GM19452 (cell line): ENCODE data around the gene DDIT4.
"Not testable (repeated sequence)": the region's sequence is repeated elsewhere in the genome, so short reads cannot be mapped to it uniquely, and the experiment has no call there.

Experiments
- ATAC-seq: cut with Tn5 transposase; IDR thresholded peaks from one replicate; pipeline ENCODE4 v1.9.1; 2021; ENCODE audit not compliant: unreplicated experiment

The DDIT4 gene

GRCh38 chr10:72265990-72266865 is 7.5 kb upstream of the DDIT4 start:
- no peak for ATAC-seq

- ATAC-seq = no peak
Measured at GRCh38 chr10:72267381-72267780, 6.3 kb upstream of the DDIT4 start.

- ATAC-seq = no peak
Measured at GRCh38 chr10:72267819-72268399, 5.8 kb upstream of the DDIT4 start.

- ATAC-seq = not testable (repeated sequence)
Measured at GRCh38 chr10:72268475-72269200, 5.1 kb upstream of the DDIT4 start.

- ATAC-seq = no peak
Measured at GRCh38 chr10:72270607-72271281, 3.0 kb upstream of the DDIT4 start.

- no peak for ATAC-seq
Measured at GRCh38 chr10:72272689-72273409, 875 bp upstream of the DDIT4 start.

- no peak for ATAC-seq
Measured at GRCh38 chr10:72274213-72274729, 547 bp downstream of the DDIT4 start.

GRCh38 chr10:72274730-72275350 is 1.1 kb downstream of the DDIT4 start:
- ATAC-seq = no peak

GRCh38 chr10:72275351-72276012 is 1.8 kb downstream of the DDIT4 start:
- no peak for ATAC-seq

GRCh38 chr10:72276013-72276387 is 2.3 kb downstream of the DDIT4 start:
- no peak for ATAC-seq

GRCh38 chr10:72276421-72277339 is 3.0 kb downstream of the DDIT4 start:
- no peak for ATAC-seq

GRCh38 chr10:72277340-72277995 is 3.7 kb downstream of the DDIT4 start:
- no peak for ATAC-seq

GRCh38 chr10:72277996-72278667 is 4.4 kb downstream of the DDIT4 start:
- no peak for ATAC-seq

- no peak for ATAC-seq
Measured at GRCh38 chr10:72278668-72279393, 5.1 kb downstream of the DDIT4 start.

GRCh38 chr10:72279587-72279986 is 5.9 kb downstream of the DDIT4 start:
- ATAC-seq = not testable (repeated sequence)

- ATAC-seq = no peak
Measured at GRCh38 chr10:72283131-72283530, 9.4 kb downstream of the DDIT4 start.
